Measurements from ENCODE around the gene GNB5.

DNA sequence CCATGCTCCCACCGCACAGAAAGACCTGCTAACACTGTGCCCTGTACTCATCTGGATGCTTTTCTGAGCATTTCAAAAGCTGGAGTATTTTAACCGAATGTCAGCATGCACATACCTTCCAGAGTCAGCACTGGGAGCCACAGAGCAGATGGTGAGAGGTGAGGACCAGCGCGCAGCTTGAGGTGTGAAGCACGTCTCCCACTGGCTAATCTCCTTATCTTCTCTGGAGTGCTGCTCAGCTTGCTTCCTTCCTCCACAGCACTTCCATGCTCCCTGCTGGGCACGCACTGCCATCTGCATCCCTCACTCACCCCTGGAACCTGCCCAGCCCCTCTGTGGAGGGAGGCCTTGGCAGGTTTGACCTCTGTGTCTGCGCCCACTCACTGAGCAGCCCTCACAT is at the start of gene GNB5:
- TF ChIP-seq, protein P1, sequence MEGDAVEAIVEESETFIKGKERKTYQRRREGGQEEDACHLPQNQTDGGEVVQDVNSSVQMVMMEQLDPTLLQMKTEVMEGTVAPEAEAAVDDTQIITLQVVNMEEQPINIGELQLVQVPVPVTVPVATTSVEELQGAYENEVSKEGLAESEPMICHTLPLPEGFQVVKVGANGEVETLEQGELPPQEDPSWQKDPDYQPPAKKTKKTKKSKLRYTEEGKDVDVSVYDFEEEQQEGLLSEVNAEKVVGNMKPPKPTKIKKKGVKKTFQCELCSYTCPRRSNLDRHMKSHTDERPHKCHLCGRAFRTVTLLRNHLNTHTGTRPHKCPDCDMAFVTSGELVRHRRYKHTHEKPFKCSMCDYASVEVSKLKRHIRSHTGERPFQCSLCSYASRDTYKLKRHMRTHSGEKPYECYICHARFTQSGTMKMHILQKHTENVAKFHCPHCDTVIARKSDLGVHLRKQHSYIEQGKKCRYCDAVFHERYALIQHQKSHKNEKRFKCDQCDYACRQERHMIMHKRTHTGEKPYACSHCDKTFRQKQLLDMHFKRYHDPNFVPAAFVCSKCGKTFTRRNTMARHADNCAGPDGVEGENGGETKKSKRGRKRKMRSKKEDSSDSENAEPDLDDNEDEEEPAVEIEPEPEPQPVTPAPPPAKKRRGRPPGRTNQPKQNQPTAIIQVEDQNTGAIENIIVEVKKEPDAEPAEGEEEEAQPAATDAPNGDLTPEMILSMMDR (IDR thresholded peaks at IDR 0.05; ENCODE audit: insufficient read depth, low read length), result no peak
- TF ChIP-seq GABPA (IDR thresholded peaks at IDR 0.05; ENCODE audit: low read depth) (no peak), POLR2AphosphoS5 (IDR thresholded peaks at IDR 0.05; ENCODE audit: low read depth) (no peak), SPI1 (IDR thresholded peaks at IDR 0.05; ENCODE audit: borderline replicate concordance, low read depth) (no peak)
- TF ChIP-seq, protein P2, sequence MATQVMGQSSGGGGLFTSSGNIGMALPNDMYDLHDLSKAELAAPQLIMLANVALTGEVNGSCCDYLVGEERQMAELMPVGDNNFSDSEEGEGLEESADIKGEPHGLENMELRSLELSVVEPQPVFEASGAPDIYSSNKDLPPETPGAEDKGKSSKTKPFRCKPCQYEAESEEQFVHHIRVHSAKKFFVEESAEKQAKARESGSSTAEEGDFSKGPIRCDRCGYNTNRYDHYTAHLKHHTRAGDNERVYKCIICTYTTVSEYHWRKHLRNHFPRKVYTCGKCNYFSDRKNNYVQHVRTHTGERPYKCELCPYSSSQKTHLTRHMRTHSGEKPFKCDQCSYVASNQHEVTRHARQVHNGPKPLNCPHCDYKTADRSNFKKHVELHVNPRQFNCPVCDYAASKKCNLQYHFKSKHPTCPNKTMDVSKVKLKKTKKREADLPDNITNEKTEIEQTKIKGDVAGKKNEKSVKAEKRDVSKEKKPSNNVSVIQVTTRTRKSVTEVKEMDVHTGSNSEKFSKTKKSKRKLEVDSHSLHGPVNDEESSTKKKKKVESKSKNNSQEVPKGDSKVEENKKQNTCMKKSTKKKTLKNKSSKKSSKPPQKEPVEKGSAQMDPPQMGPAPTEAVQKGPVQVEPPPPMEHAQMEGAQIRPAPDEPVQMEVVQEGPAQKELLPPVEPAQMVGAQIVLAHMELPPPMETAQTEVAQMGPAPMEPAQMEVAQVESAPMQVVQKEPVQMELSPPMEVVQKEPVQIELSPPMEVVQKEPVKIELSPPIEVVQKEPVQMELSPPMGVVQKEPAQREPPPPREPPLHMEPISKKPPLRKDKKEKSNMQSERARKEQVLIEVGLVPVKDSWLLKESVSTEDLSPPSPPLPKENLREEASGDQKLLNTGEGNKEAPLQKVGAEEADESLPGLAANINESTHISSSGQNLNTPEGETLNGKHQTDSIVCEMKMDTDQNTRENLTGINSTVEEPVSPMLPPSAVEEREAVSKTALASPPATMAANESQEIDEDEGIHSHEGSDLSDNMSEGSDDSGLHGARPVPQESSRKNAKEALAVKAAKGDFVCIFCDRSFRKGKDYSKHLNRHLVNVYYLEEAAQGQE (IDR thresholded peaks at IDR 0.05; ENCODE audit: insufficient replicate concordance, low read depth), result no peak

All from HL-60 (cell line).